ENCODE results near the gene C4orf50. TPM values are rescaled to one million over a fixed set of nuclear protein-coding genes. Genes with fewer than 3 reads are reported as not detected.
A peak's percentile ranks its signal among the peaks of the same experiment; 100 is the strongest.

Gene C4orf50
- total and polyA plus RNA-seq, 2 of the 13 experiments (the other 11 are each of a cell fraction or from before 2014, with no cell fraction given) = not detected

GRCh38 chr4:6017030-6017429 lies 1.2 kb downstream of the C4orf50 start:
- no peak overlapping the region for H3K4me2 ChIP-seq (ENCODE audit: low read depth, low read length)
- ATAC-seq (peak; percentile 97), DNase-seq (ENCODE audit: low spot score) (peak; percentile 66), FAIRE-seq (peak; percentile 46)
- ChIA-PET CTCF (ENCODE audit: low intra/inter-chr PET ratio, low total read pairs) (no interaction called here), POLR2A (no interaction called here)
- H3K9ac ChIP-seq (ENCODE audit: insufficient read depth, low read depth, low read length) = no peak overlapping the region
- H3K9me3 ChIP-seq (ENCODE audit: low read length) = no peaks in the 10 kb centered on the region
- no peak overlapping the region for H3K4me3 ChIP-seq (replicated peaks in 1 of 3; ENCODE audit: insufficient read depth in 1 of 3, low read depth in 2 of 3, low read length in 3 of 3)
- no peak overlapping the region for H2AFZ ChIP-seq (ENCODE audit: low read length)
- H4K20me1 ChIP-seq (ENCODE audit: insufficient read depth, low read length) = no peaks in the 10 kb centered on the region
- intact Hi-C loops (cut with micrococcal nuclease; ENCODE audit: unreplicated experiment) (no loop called here), in situ Hi-C loops (cut with HindIII; ENCODE audit: extremely low pct_ligation_motif_present, low pct_unique_long_range_greater_than_20kb) (no loop called here)
- H3K4me1 ChIP-seq (ENCODE audit: insufficient read depth, low read length) = peaks cover 14% of the 10 kb centered on the region
- 0% methylated on average over 9 of the region's 10 CpGs for WGBS (ENCODE audit: low lambda C conversion rate)
- no peak overlapping the region for H3K27ac ChIP-seq (ENCODE audit: extremely low read length, insufficient read depth, low read length)
- H3K27me3 ChIP-seq (ENCODE audit: control insufficient read depth in 1 of 2, insufficient read depth in 2 of 2, low read length in 2 of 2) = peaks cover 6 to 18% of the 10 kb centered on the region in 2 experiments; a peak in 2 of 5 replicates
- BruUV-seq (replicated peaks) = no TSS peak
- H3K36me3 ChIP-seq (replicated peaks in 1 of 2; ENCODE audit: control insufficient read depth in 1 of 2, insufficient read depth in 2 of 2, low read length in 2 of 2) = no peaks in the 10 kb centered on the region
- H3K79me2 ChIP-seq (ENCODE audit: insufficient read depth, low read length) = no peaks in the 10 kb centered on the region
- TF ChIP-seq HMG20B (CRISPR knock-in tag; conservative IDR thresholded peaks at IDR 0.05) = no peak
- peak; percentile 51; the same call in 1 of the 2 replicates for TF ChIP-seq HNF4G (IDR thresholded peaks at IDR 0.05; ENCODE audit: borderline replicate concordance, low read depth, low read length)
- TF ChIP-seq HNF4G (CRISPR knock-in tag; IDR thresholded peaks at IDR 0.05; ENCODE audit: borderline replicate concordance, low read depth) = peak; percentile 80; the same call in 1 of the 2 replicates
- no peak for TF ChIP-seq ZNF280B (CRISPR knock-in tag; IDR thresholded peaks at IDR 0.05; ENCODE audit: borderline replicate concordance)
- no peak for TF ChIP-seq CENPX (CRISPR knock-in tag; IDR thresholded peaks at IDR 0.05)
- no peak for TF ChIP-seq ZFYVE20 (CRISPR knock-in tag; IDR thresholded peaks at IDR 0.05; ENCODE audit: borderline replicate concordance, low read depth)
- TF ChIP-seq, protein P1, sequence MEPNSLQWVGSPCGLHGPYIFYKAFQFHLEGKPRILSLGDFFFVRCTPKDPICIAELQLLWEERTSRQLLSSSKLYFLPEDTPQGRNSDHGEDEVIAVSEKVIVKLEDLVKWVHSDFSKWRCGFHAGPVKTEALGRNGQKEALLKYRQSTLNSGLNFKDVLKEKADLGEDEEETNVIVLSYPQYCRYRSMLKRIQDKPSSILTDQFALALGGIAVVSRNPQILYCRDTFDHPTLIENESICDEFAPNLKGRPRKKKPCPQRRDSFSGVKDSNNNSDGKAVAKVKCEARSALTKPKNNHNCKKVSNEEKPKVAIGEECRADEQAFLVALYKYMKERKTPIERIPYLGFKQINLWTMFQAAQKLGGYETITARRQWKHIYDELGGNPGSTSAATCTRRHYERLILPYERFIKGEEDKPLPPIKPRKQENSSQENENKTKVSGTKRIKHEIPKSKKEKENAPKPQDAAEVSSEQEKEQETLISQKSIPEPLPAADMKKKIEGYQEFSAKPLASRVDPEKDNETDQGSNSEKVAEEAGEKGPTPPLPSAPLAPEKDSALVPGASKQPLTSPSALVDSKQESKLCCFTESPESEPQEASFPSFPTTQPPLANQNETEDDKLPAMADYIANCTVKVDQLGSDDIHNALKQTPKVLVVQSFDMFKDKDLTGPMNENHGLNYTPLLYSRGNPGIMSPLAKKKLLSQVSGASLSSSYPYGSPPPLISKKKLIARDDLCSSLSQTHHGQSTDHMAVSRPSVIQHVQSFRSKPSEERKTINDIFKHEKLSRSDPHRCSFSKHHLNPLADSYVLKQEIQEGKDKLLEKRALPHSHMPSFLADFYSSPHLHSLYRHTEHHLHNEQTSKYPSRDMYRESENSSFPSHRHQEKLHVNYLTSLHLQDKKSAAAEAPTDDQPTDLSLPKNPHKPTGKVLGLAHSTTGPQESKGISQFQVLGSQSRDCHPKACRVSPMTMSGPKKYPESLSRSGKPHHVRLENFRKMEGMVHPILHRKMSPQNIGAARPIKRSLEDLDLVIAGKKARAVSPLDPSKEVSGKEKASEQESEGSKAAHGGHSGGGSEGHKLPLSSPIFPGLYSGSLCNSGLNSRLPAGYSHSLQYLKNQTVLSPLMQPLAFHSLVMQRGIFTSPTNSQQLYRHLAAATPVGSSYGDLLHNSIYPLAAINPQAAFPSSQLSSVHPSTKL (CRISPR knock-in tag; IDR thresholded peaks at IDR 0.05) = peak; percentile 55; the same call in 1 of the 2 replicates
- no peak for TF ChIP-seq DNMT1 (CRISPR knock-in tag; IDR thresholded peaks at IDR 0.05)
- TF ChIP-seq ELF3 (CRISPR knock-in tag; IDR thresholded peaks at IDR 0.05) = peak; percentile 97
- TF ChIP-seq ZSCAN21 (CRISPR knock-in tag; IDR thresholded peaks at IDR 0.05; ENCODE audit: borderline replicate concordance) = no peak
- peak; percentile 33; the same call in 1 of the 2 replicates for TF ChIP-seq HNF1B (CRISPR knock-in tag; IDR thresholded peaks at IDR 0.05)
- TF ChIP-seq ZNF335 (CRISPR knock-in tag; IDR thresholded peaks at IDR 0.05) = no peak
- 0 out of 2 replicates have a peak, but pooled peaks have one; percentile 23 for TF ChIP-seq HMG20A (CRISPR knock-in tag; IDR thresholded peaks at IDR 0.05; ENCODE audit: borderline replicate concordance)
- no peak for TF ChIP-seq RFX3 (CRISPR knock-in tag; IDR thresholded peaks at IDR 0.05)

Measured in HepG2 (cell line).